GM12865 (cell line): Measurements from ENCODE around the gene ETF1.

Experiments
- DNase-seq: peaks from one replicate; pipeline ENCODE4 v3.0.0; 2010; ENCODE audit warnings: low read depth
- H3K4me3 ChIP-seq: 2 replicates; pipeline ENCODE4 v1.5.1; 2011; ENCODE audit warnings: mild to moderate bottlenecking, low read depth, low read length, control low read depth
- CTCF ChIP-seq: IDR thresholded peaks from 2 replicates; pipeline ENCODE4 v1.5.1; 2011; ENCODE audit warnings: low read length, control low read depth, low read depth, inconsistent platforms; ENCODE audit not compliant: insufficient read depth; ENCODE audit errors: missing control alignments

The ETF1 gene

GRCh38 chr5:138458856-138459255 lies 84.2 kb downstream of the ETF1 start:
- no peak for DNase-seq
- no peak overlapping the region for H3K4me3 ChIP-seq
- TF ChIP-seq CTCF: no peak

- DNase-seq: no peak
- no peak for TF ChIP-seq CTCF
- H3K4me3 ChIP-seq: no peak overlapping the region
Measured at GRCh38 chr5:138458384-138458783, 84.7 kb downstream of the ETF1 start.

DNA sequence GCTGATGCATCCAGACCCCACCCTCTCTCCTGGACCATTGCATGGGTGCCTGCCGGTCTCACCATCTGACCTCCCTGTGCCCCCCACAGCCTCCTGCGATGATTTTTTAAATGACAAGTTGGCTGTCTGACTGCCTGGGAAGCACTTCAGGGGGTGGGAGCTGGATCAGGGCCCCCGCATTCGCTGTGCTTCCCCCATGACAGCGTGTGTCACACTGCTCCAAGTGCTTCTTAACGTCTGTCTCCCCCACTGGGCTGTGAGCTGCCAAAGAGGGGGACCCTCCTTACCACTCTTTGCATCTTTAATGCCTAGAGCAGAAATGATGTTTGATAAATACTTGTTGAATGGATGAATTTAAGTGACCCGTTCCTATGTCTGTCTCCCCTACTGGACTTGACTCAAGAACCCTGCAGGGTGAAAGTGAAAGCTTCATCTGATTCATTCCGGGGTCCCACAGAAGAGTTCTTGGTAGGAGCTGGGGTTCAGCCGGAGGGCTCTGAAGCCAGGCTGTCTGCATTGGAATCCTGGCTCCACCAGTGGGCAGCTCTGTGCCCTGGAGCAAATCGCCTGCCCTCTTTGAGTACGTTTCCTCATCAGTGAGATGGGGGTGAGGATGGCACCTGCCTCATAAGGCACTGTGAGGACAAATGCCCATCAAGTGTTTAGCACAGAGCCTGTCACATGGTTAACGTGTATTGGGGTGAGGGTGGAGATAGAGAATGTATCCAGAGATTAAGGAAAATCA lies 85.3 kb downstream of the ETF1 start:
- no peak for TF ChIP-seq CTCF
- no peak for DNase-seq
- H3K4me3 ChIP-seq: no peak overlapping the region
